Measurements from ENCODE around the gene GUCY1A2.

GUCY1A2 gene

GRCh38 chr11:106695506-106695905, 322.8 kb downstream of the GUCY1A2 start:
- no peak overlapping the region for H3K4me3 ChIP-seq (ENCODE audit: low read depth, low read length)
- TF ChIP-seq, protein P1, sequence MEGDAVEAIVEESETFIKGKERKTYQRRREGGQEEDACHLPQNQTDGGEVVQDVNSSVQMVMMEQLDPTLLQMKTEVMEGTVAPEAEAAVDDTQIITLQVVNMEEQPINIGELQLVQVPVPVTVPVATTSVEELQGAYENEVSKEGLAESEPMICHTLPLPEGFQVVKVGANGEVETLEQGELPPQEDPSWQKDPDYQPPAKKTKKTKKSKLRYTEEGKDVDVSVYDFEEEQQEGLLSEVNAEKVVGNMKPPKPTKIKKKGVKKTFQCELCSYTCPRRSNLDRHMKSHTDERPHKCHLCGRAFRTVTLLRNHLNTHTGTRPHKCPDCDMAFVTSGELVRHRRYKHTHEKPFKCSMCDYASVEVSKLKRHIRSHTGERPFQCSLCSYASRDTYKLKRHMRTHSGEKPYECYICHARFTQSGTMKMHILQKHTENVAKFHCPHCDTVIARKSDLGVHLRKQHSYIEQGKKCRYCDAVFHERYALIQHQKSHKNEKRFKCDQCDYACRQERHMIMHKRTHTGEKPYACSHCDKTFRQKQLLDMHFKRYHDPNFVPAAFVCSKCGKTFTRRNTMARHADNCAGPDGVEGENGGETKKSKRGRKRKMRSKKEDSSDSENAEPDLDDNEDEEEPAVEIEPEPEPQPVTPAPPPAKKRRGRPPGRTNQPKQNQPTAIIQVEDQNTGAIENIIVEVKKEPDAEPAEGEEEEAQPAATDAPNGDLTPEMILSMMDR (IDR thresholded peaks at IDR 0.05; ENCODE audit: low read depth, low read length): no peak

DNA sequence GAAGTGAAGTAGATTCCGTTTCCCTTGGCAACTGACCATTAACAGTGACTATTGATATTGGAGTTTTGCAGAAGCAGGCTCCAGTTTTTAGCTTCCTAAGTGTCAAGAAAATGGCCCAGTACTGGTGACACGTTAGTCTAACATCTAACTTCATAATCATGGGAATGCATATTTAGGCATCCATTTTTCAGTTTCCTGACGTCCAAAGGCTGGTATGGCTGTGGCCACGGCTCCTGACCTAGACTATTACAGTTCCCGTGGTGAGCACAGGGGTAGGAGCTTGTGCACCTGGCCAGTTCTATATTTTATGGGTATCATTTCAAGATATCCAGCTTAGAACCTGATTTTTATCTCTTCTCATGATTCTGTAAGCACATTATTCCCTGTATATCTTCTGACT, 323.8 kb downstream of the GUCY1A2 start:
- no peak overlapping the region for H3K4me3 ChIP-seq (ENCODE audit: low read depth, low read length)
- TF ChIP-seq, protein P1 (IDR thresholded peaks at IDR 0.05; ENCODE audit: low read depth, low read length): no peak

GRCh38 chr11:106691807-106692365, 326.4 kb downstream of the GUCY1A2 start:
- TF ChIP-seq, protein P1 (IDR thresholded peaks at IDR 0.05; ENCODE audit: low read depth, low read length): no peak
- H3K4me3 ChIP-seq (ENCODE audit: low read depth, low read length): no peak overlapping the region

DNA sequence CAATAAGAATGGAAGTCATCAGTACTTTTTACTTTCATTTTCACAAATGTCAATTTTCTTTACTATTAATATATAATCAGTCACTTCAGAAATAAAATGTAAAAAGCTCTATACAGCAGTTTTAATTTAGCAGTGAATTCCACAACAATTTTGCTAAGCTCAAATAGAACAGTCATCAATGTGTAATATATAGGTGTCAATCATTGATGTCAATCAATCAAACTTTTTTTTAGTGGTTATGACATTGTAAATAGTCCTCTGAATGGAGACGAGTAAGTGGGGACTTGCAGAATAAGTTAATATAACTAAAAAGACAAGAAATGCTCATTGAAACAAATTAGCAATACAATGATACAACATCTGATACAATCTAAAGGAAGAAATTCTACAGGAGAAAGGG, 327.4 kb downstream of the GUCY1A2 start:
- H3K4me3 ChIP-seq (ENCODE audit: low read depth, low read length): no peak overlapping the region
- TF ChIP-seq, protein P1 (IDR thresholded peaks at IDR 0.05; ENCODE audit: low read depth, low read length): no peak

DNA sequence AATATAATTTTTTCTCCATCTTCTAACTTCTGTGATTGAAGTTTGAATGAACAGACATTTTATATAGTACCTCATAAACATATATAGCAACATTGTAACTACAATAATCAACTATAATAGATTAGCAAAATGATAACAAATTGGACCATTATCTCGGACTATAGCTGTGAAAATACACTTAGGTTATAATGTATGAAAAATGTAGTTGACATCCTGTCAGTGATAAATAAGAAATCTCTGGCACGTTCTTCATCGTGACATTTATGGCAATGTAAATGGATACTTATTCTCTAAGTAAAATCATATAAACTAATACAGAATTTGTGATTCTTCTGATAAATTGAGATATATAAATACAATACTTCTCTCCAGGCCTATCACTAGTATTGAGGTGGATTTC, 333.3 kb downstream of the GUCY1A2 start:
- TF ChIP-seq, protein P1 (IDR thresholded peaks at IDR 0.05; ENCODE audit: low read depth, low read length): no peak
- no peak overlapping the region for H3K4me3 ChIP-seq (ENCODE audit: low read depth, low read length)

DNA sequence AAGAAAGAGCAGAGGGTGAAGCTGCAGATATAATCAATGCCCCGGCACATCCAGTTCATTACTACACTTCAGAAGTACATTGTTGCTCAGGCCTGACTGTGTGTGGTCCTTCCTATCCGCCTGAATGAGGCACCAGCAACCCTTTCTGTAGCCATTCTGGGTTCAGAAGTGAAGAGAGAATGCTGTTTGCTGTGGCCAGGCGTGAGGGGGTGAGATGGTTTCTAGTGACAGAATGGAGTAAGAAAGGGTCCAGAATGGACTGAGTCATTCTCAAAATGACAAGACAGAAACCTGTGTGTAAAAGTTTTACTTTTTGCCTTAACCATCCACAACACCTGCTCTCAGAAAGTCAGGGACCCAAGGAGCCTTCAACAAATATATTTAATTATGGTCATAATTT, 334.8 kb downstream of the GUCY1A2 start:
- no peak overlapping the region for H3K4me3 ChIP-seq (ENCODE audit: low read depth, low read length)
- TF ChIP-seq, protein P1 (IDR thresholded peaks at IDR 0.05; ENCODE audit: low read depth, low read length): no peak

GRCh38 chr11:106681435-106681834, 336.8 kb downstream of the GUCY1A2 start:
- H3K4me3 ChIP-seq (ENCODE audit: low read depth, low read length): no peak overlapping the region
- TF ChIP-seq, protein P1 (IDR thresholded peaks at IDR 0.05; ENCODE audit: low read depth, low read length): no peak

All from WI38 (cell line).